ENCODE results near the gene HYAL2. TPM values are rescaled to one million over a fixed set of nuclear protein-coding genes. Genes with fewer than 3 reads are reported as not detected.
"Not testable (repeated sequence)": the region's sequence is repeated elsewhere in the genome, so short reads cannot be mapped to it uniquely, and the experiment has no call there.

Gene HYAL2
- total RNA-seq, 1 experiment from 2014 or later: 122 TPM

DNA sequence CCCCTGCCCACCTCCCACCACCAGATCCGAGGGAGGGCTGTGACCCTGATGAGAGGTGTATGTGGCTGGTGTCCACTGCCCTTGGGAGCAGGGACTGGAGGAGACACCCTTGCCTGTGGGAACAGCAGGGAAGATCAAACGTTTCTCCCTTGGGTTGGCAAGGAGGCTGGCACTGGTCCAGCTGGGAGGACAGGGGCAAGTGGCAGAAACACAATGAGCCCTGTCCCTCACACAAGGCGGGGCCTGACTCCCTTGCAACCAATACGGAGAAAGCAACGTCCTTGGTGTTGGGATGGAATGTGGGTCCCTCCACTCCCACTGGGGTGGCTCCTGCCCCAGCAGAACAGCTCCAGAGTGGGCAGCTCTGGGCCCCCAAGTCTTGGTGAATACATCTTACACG is 5.2 kb downstream of the HYAL2 start:
- DNase-seq: no peak
- peaks cover 31% of the 10 kb centered on the region for H3K36me3 ChIP-seq (replicated peaks; ENCODE audit: control insufficient read depth, insufficient read depth, low read length)
- no peak overlapping the region for H3K4me3 ChIP-seq (ENCODE audit: insufficient read depth, low read depth, low read length)
- H3K27me3 ChIP-seq (ENCODE audit: control insufficient read depth, insufficient read depth, low read length): no peaks in the 10 kb centered on the region

DNA sequence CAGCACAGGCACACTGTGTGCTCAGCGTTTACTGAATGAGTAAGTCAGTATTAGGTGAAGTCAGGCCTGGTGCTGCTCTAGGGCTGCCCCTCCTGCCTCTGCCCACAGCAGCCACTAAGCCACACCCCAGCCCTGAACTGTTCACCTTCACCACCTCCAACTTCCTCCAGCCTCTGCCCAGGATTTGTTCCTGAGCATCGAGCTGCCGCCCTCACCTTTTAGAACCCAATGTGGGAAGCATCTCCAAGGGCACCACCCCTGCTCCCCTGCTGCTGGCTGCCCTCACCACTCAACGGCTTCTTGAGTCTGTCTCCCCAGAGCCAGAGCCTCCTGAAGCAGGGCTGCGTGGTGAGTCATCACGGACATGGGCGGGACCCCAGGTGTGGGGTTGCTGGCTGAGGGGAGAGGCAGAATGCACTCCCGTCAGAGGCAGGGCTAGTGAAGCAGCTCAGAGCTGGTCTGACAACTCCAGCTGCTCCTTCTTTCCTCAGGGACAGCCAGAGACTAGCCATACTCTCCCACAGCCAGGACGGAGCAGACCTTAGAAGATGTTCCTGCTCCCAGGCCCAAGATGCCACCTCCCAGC is 5.8 kb downstream of the HYAL2 start:
- H3K27me3 ChIP-seq (ENCODE audit: control insufficient read depth, insufficient read depth, low read length): no peaks in the 10 kb centered on the region
- DNase-seq: no peak
- H3K36me3 ChIP-seq (replicated peaks; ENCODE audit: control insufficient read depth, insufficient read depth, low read length): peaks cover 31% of the 10 kb centered on the region
- no peak overlapping the region for H3K4me3 ChIP-seq (ENCODE audit: insufficient read depth, low read depth, low read length)

DNA sequence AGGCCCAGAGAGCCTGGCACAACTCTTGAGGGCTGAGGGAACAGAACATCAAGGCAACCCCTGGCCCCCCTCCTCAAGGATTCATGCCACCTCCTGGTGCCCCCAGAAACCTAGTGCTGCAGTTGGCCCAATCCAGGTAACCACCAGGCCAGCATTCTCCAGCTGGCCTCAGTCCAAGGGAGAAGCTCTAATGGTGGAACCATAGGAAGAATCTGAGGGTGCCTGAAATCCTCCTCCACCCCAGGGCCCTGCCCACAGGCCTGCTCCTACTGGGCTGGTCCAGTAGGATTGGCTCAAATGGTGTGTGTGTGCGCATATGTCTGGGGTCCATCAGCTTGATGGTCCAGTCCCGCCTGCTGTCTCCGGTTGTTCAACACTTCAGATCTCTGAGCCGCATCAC is 7.7 kb downstream of the HYAL2 start:
- DNase-seq: no peak
- Histone ChIP-seq H3K27me3 (ENCODE audit: control insufficient read depth, insufficient read depth, low read length) (no peaks in the 10 kb centered on the region), H3K4me3 (ENCODE audit: insufficient read depth, low read depth, low read length) (no peak overlapping the region), H3K36me3 (replicated peaks; ENCODE audit: control insufficient read depth, insufficient read depth, low read length) (peaks cover 30% of the 10 kb centered on the region)

DNA sequence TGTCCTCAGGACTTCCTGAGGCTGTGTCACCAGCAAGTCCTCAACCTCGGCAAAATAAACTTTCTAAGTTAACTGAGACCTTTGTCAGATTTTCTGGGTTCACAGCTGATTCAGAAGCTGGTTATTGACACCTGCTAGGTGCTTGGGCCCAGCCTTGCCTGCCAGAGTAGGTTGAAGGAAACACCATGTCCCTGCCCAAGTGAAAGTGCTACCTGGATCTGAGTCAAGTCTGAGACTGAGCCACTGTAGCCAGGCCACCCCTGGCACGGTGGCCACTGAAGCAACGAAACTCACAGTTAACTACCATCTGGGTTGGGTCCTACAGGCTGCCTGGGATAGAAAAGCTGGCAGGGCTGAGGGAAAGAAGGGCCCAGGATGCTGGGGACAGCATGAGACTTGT is 8.2 kb downstream of the HYAL2 start:
- Histone ChIP-seq H3K36me3 (replicated peaks; ENCODE audit: control insufficient read depth, insufficient read depth, low read length) (peaks cover 25% of the 10 kb centered on the region), H3K27me3 (ENCODE audit: control insufficient read depth, insufficient read depth, low read length) (no peaks in the 10 kb centered on the region), H3K4me3 (ENCODE audit: insufficient read depth, low read depth, low read length) (no peak overlapping the region)
- no peak for DNase-seq

DNA sequence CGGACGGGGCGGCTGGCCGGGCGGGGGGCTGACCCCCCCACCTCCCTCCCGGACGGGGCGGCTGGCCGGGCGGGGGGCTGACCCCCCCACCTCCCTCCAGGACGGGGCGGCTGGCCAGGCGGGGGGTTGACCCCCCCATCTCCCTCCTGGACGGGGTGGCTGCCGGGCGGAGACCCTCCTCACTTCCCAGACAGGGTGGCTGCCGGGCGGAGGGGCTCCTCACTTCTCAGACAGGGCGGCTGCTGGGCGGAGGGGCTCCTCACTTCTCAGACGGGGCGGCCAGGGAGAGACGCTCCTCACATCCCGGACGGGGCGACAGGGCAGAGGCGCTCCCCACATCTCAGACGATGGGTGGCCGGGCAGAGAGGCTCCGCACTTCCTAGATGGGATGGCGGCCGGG is 10.5 kb downstream of the HYAL2 start:
- not testable (repeated sequence) for DNase-seq; H3K4me3 ChIP-seq (ENCODE audit: insufficient read depth, low read depth, low read length); H3K36me3 ChIP-seq (replicated peaks; ENCODE audit: control insufficient read depth, insufficient read depth, low read length); H3K27me3 ChIP-seq (ENCODE audit: control insufficient read depth, insufficient read depth, low read length)

DNA sequence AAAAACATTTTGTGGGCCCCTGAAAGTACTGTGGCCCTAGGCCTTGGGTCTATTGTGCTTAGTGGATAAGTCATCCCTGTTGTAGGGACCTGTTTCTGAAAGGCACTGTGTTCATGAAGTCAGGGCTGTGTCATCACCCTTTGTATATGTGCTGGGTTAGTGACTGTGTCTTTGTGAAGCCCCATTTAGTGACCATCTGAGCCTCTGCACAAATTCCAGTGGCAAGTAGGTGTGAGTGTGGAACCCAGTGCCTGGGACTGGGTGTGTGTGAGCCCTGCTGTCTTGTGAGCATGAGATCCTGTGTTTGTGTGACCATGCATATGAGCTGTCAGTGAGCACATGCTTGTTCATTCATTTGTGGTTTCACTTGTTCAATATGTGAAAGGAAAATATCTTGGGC is 17.9 kb downstream of the HYAL2 start:
- DNase-seq: no peak
- Histone ChIP-seq H3K36me3 (replicated peaks; ENCODE audit: control insufficient read depth, insufficient read depth, low read length) (no peaks in the 10 kb centered on the region), H3K4me3 (ENCODE audit: insufficient read depth, low read depth, low read length) (no peak overlapping the region), H3K27me3 (ENCODE audit: control insufficient read depth, insufficient read depth, low read length) (no peaks in the 10 kb centered on the region)

DNA sequence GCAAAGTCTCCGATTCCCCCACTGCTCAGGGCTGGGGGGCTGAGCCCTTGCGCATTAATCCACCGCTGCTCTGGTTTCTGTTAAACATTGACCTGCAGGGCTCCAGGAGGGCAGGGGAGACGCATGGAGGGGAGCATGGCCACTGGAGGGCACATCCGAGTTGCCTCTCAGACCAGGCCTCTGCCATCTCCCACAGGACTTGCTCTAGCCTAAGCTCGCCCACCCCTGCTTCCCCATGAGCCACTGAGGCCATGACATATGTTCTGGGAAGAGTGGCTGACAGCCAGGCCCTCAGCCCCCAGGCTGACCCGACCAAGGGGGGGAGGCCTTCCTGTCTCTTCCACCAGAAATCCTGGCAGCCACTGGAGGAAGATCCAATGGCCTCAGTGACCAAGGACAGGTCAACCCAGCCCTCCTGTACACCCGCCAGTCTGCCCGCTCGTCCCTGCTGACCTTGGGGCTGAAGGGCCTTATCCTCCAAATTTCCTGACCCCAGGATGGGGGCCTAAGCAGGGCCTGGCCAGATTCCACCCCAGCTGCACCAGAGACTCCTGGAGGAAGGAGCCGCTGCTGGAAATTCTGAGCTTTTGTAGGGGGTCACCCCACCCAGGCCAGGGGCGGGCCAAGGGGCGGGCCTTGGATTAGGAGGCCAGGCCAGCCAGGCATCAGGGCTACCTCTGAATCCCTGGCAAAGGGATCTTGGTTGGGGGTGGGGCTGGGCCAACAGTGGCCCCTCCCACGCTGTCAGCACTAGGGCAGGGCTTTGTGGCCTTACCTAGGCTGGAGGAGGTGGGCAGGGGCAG is 19.3 kb downstream of the HYAL2 start, which contains the start of gene HYAL1:
TSS of gene HYAL1 (minus strand) at position 562 of the 803 bp plus-strand sequence. CDS start 618 bp downstream, outside the sequence.
- Histone ChIP-seq H3K27me3 (ENCODE audit: control insufficient read depth, insufficient read depth, low read length) (no peaks in the 10 kb centered on the region), H3K4me3 (ENCODE audit: insufficient read depth, low read depth, low read length) (peak within 1 kb of the TSS; percentile 10; the same call in 1 of the 2 replicates), H3K36me3 (replicated peaks; ENCODE audit: control insufficient read depth, insufficient read depth, low read length) (no peaks in the 10 kb centered on the region)
- peak; percentile 98 for DNase-seq

DNA sequence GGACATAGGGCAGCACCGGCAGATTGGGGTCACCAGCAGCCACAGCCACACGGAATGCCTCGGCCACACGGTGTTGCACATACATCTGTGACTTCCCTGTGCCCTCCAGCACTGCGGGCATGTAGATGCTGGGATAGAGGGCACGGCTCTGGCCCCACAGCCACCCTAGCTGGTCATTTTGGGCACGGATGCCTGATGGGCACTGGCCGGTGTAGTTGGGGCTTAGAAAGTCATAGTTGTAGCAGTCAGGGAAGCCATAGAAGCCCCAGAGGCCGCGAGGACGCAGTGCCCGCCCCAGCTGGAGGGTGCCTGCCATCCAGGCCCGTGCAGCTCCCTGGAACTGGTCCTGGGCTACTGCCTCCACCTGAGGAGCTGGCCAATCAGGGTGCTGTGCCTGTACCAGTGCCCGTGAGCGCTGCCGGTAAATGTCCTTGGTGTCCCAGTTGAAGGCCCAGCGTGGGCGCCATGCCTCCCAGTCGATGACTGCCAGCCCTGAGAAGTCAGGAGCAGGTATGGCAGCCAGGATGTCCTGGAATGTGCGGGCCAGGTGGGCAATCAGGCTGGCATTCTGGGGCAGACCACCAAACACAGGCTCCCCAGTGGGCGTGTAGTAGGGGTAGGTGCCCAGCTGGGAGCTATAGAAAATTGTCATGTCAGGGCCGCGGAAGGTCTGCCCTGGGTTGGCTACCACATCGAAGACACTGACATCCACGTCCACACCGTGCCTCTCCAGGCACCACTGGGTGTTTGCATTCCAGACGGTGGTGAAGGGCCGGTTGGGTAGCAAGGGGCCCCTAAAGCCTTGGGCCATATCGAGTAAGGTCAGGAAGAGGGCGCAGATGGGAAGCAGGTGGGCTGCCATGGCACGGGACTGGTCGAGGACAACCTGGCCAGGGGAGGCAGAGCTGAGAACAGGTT is 20.2 kb downstream of the HYAL2 start:
- no peaks in the 10 kb centered on the region for H3K27me3 ChIP-seq (ENCODE audit: control insufficient read depth, insufficient read depth, low read length)
- H3K4me3 ChIP-seq (ENCODE audit: insufficient read depth, low read depth, low read length): no peak overlapping the region
- no peak for DNase-seq
- no peaks in the 10 kb centered on the region for H3K36me3 ChIP-seq (replicated peaks; ENCODE audit: control insufficient read depth, insufficient read depth, low read length)

DNA sequence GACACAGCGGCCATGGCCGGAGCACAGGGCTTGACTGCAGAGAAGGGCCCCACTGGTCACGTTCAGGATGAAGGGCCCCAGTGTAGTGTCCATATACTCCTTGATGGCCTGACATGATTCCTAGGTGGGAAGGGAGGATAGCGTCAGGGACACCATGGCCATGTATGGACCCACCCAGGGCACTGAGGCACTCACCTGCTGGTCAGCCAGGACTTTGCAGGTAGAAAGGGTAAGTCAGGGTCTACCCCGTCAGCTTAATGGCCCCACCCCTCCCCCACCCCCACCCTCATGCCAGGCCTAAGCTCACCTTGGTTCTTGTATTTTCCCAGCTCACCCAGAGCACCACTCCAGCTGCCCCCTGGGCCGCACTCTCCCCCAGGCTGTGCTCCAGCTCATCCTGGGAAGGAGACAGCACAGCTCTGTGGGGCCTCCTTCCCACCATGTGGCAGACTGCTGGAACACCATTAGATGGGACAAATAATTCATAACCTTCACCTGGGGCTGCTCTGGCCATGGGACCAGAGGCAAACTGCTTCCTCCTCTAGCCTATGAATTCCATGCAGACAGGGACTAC is 21.8 kb downstream of the HYAL2 start:
- no peak for DNase-seq
- no peak overlapping the region for H3K4me3 ChIP-seq (ENCODE audit: insufficient read depth, low read depth, low read length)
- no peaks in the 10 kb centered on the region for H3K27me3 ChIP-seq (ENCODE audit: control insufficient read depth, insufficient read depth, low read length)
- no peaks in the 10 kb centered on the region for H3K36me3 ChIP-seq (replicated peaks; ENCODE audit: control insufficient read depth, insufficient read depth, low read length)

DNA sequence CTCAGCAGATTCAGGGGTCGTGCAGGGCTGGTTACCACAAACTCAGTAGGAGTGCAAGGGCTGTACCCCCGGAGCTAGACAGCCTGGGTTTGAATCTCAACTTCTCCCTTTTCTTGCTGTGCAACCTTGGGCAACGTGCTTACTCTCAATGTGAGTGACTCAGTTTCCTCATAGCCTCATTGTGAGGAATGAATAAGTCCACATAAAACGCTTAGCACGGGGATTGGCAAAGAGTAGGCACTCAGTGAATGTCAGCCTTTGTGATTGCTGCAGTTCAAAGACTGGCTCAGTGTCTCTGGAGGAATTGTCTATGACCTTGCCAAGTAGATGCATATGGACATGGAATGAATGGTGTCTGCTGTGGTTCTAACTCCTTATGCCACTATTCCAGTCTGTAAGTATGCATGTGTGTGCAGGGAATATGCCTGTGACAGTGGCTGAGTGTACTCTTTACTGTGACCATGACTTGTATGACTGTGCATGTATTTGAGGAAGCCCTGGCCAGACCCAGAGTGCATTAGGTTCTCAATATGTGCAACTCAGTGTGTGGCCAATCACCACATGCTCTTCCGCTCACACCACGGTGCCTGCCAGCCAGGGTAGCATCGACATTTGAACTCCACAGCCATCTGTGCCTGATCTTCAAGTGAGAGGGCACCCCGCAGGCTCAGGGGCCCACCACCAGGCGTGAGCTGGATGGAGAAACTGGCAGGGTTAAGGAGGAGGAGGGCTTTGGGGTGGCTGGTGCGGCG is 22.4 kb downstream of the HYAL2 start:
- H3K4me3 ChIP-seq (ENCODE audit: insufficient read depth, low read depth, low read length): peak overlapping the region; percentile 14; the same call in 1 of the 2 replicates
- no peak for DNase-seq
- H3K36me3 ChIP-seq (replicated peaks; ENCODE audit: control insufficient read depth, insufficient read depth, low read length): no peaks in the 10 kb centered on the region
- no peaks in the 10 kb centered on the region for H3K27me3 ChIP-seq (ENCODE audit: control insufficient read depth, insufficient read depth, low read length)

DNA sequence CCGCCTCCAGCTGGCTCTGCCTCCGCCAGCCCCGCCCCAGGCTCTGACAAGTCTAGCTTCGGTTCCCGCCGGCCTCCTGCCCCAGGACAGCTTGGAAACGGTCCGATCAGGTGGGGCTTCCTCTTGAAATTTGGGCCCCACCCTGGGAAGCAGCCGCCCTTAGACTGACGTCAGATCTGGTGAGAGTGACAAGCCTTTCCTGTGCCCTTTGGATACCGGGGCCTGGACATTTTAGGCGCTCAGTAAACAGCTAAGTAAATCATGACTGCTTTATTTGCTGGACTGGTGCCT is 23.0 kb downstream of the HYAL2 start:
- Histone ChIP-seq H3K4me3 (ENCODE audit: insufficient read depth, low read depth, low read length) (peak overlapping the region; percentile 14; the same call in 1 of the 2 replicates), H3K36me3 (replicated peaks; ENCODE audit: control insufficient read depth, insufficient read depth, low read length) (no peaks in the 10 kb centered on the region), H3K27me3 (ENCODE audit: control insufficient read depth, insufficient read depth, low read length) (no peaks in the 10 kb centered on the region)
- DNase-seq: no peak

DNA sequence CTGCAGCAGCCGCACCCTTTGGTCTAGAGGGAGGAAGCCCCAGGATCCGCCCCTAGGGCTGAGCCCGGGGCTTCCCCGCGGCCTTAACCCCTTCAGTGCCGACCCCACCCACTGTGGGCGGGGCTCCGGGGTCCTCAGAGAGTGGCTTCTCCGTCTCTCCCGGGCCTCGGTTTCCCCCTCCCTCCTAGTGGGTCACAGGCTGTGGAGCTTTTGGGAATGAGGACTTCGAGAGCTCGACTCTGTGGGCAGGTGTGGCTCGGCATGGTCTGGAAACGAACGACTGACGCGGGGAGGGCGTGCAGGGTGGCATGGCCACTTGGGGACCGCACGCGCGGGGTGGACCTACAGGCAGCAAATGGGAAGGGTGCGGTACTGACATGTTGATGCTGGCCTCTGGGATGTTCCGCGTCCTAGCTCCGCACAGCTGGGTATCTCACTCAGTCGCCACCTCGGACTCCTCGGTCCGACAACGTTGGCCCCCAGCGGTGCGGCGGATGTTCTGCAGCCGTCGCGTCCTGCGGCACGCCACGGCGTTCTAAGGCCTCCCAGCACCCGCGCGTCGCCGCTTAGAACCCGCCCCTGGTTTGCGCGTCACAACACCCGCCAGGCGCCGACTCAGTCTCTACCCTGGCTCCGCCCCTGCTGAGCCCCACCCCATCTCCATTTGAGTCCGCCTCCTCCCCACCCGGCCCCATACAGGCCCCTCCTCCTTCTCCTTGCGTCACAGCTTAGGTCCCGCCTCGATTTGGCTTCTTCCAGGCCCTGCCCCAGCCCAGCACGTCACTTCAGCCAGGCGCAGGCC is 23.5 kb downstream of the HYAL2 start, which contains the start of the genes HYAL3 and NAA80:
TSS of gene HYAL3 (minus strand) at position 570 of the 802 bp plus-strand sequence. CDS start 3,803 bp downstream, outside the sequence.
TSS of gene NAA80 (minus strand) at position 570 of the 802 bp plus-strand sequence. CDS start 1,942 bp downstream, outside the sequence.
- no peaks in the 10 kb centered on the region for H3K27me3 ChIP-seq (ENCODE audit: control insufficient read depth, insufficient read depth, low read length)
- peak; percentile 100 for DNase-seq

More for the DNA sequence above, 23.5 kb downstream of the HYAL2 start, which contains the start of the genes HYAL3 and NAA80:
- Histone ChIP-seq H3K36me3 (replicated peaks; ENCODE audit: control insufficient read depth, insufficient read depth, low read length) (no peaks in the 10 kb centered on the region), H3K4me3 (ENCODE audit: insufficient read depth, low read depth, low read length) (peak within 1 kb of the TSS; percentile 98)

Data from H7 (cell line).